SW480 (cell line): Measurements from ENCODE around the gene EEF2K.
A peak's percentile ranks its signal among the peaks of the same experiment; 100 is the strongest.
"Not testable (repeated sequence)": the region's sequence is repeated elsewhere in the genome, so short reads cannot be mapped to it uniquely, and the experiment has no call there.

ENCODE experiments used
- DNase-seq: peaks from one replicate; pipeline ENCODE4 v3.0.0-alpha.2; 2016; ENCODE audit warnings: low spot score

Gene EEF2K

GRCh38 chr16:22206013-22206841 lies at the start of gene EEF2K:
Gene EEF2K (plus strand): TSS chr16:22206278. CDS start chr16:22225730, 19,452 bp downstream.
- DNase-seq: peak; percentile 96

DNA sequence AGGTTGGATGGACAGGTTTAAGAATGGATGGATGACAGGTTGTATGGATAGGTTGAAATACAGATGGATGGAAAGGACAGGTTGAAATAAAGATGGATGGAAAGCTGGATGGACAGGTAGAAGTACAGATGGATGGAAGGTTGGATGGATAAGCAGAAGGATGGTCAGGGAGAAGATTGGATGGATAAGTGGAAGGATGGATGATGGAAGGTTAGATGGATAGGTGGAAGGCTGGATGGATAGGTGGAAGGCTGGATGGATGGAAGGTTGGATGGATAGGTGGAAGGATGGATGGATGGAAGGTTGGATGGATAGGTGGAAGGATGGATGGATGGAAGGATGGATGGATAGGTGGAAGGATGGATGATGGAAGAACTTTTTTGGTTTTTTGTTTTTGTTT lies 44.7 kb upstream of the EEF2K start:
- DNase-seq: no peak

GRCh38 chr16:22161999-22162655 lies 44.0 kb upstream of the EEF2K start, which contains the start of gene SDR42E2:
Gene SDR42E2 (plus strand): TSS chr16:22162506. CDS start chr16:22165583, 3,077 bp downstream.
- peak; percentile 35 for DNase-seq

GRCh38 chr16:22162656-22163009 lies 43.4 kb upstream of the EEF2K start:
- no peak for DNase-seq

DNA sequence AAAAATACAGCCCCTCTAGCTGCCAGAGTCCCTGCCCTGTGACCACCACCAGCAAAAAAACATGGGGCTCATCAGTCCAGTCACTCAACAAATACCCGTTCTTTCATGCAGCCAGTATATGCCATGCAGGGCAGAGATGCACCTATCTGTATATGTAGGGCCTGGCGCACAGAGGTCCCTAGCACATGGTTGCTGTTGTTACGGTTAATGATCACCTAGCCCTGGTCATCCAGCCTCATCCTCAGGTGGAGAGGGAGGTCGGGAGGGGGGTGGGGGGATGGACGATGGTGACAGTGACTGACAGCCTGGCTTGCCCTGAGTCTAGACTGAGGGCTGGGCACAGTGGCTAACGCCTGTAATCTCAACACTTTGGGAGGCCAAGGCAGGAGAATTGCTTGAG lies 42.3 kb upstream of the EEF2K start:
- no peak for DNase-seq

DNA sequence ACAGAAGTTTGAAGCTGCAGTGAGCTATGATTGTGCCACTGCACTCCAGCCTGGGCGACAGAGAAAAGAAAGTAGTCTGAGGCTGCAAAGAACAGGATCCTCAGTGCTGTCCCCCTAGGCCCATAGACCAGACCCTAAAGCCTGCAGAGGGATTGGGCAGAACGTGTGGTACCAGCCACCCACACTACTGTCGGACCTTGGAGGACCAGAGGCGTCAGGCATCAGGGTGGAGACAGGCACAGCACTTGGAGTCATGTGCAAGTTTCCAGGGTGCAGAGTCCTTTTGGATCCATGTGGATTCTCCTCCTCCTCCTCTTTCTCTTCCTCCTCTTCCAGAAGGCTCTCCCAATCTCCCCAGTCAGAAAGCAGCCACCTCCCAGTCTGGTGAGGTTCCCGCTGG lies 41.6 kb upstream of the EEF2K start:
- no peak for DNase-seq

DNA sequence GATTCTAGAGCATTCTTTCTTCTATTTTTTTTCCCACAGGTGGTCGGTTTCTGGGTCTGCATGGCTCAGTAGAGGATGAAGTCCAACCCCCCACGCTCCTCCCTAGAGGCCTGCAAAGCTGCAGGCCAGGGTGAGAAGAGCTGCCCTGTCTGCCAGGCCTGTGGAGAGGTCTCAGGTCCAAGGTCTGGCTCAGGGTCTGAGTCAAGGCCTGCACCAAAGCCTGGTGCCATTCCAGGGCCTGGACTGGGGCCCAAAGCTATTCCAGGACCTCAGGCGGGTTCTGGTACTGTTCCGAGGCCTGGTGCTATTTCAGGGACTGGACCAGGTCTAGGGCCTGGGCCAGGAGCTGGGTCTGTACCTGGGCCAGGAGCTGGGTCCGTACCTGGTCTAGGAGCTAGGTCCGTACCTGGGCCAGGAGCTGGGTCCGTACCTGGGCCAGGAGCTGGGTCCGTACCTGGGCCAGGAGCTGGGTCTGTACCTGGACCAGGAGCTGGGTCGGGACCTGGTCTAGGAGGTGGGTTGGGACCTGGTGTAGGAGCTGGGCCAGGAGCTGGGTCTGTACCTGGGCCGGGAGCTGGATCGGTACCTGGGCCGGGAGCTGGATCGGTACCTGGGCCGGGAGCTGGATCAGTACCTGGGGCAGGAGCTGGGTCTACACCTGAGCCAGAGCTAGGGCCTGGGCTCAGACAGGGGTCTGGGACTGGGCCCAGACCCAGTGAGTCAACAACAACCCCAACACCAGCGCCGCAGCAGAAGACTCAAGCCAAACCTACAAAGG lies 40.4 kb upstream of the EEF2K start:
- DNase-seq: no peak

GRCh38 chr16:22171953-22172352 lies 34.1 kb upstream of the EEF2K start:
- no peak for DNase-seq

DNA sequence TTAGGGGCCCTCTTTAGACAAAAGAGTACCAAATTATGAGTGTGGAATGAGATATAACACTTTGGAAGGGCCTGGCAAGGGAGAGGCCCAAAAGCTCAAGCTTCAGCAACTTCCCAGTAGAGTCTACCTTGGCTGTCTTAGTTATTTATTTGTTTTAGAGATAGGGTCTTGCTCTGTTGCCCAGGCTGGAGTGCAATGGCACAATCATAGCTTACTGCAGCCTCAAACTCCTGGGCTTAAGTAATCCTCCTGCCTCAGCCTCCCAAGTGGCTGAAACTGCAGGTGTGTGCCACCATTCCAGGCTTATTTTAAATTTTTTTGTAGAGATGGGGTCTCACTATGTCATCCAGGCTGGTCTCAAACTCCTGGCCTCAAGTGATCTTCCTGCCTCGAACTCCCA lies 33.4 kb upstream of the EEF2K start:
- not testable (repeated sequence) for DNase-seq

GRCh38 chr16:22174642-22175041 lies 31.4 kb upstream of the EEF2K start:
- DNase-seq: no peak

- no peak for DNase-seq
Measured at GRCh38 chr16:22177968-22178930, 27.8 kb upstream of the EEF2K start.

GRCh38 chr16:22181426-22181825 lies 24.7 kb upstream of the EEF2K start:
- no peak for DNase-seq

GRCh38 chr16:22181843-22182242 lies 24.2 kb upstream of the EEF2K start:
- no peak for DNase-seq

DNA sequence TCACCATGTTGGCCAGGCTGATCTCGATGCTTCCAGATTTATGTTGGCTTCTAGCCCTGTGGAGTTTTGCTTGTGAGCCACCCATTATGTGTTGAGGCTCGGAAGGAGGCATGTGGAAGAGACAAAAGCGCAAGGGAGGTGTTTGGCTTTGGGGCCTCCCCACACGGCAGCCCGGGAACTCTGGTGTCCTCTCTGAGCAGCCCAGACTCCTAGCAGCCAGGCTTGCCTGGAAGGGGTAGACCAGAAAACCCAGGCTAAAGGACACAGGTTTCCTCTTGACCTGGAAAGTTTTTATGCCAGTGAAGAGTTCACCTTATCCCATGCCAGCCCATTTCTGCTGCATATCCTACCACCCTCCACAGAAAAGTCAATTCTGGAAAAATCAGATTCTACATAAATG lies 22.7 kb upstream of the EEF2K start:
- no peak for DNase-seq

DNA sequence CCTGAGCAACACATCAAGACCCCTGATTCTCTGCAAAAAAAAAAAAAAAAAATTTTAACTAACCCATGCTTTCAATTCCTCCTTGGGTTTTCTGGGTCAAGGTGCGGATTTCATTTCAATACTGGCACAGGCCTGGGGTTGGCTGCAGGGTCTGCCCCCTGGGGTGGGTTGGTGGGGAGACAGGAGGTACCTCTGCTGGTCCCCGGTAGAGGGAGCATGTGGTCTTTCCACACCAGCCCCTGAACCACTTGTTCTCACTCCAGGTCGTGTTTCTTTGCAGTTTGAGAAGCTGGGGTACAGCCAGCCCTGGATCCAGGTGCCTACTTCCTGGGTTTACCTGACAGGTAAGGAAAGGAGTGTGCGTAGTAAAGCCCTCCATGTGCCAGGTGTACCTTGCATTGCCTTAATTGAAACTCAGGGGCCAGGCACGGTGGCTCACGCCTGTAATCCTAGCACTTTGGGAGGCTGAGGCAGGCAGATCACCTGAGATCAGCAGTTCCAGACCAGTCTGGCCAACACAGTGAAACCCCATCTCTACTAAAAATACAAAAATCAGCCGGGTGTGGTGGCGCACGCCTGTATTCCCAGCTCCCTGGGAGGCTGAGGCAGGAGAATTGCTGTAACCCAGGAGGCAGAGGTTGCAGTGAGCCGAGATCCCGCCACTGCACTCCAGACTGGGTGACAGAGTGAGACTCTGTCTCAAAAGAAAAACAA lies 22.0 kb upstream of the EEF2K start:
- no peak for DNase-seq

GRCh38 chr16:22184615-22184968 lies 21.5 kb upstream of the EEF2K start:
- no peak for DNase-seq

DNA sequence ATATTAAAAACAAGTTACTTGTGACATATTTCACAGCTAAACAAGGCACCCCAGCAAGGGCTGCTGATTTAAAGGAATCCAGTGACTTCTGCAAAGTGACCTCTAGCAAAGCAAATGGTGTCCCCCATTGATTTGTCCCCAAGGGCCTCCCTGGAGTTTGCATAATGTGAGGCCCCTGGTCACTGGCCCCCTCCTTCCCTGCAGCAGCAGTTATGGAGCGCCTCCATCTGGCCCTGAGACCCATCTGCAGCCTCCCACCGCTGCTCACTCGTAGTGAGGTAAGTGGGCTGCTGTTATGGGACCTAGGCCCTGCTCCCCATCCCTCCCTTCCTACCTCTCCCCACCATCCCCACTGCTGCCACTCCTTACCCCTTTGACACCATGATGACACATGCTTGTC lies 19.6 kb upstream of the EEF2K start:
- DNase-seq: no peak

- DNase-seq: no peak
Measured at GRCh38 chr16:22188267-22188594, 17.8 kb upstream of the EEF2K start.

DNA sequence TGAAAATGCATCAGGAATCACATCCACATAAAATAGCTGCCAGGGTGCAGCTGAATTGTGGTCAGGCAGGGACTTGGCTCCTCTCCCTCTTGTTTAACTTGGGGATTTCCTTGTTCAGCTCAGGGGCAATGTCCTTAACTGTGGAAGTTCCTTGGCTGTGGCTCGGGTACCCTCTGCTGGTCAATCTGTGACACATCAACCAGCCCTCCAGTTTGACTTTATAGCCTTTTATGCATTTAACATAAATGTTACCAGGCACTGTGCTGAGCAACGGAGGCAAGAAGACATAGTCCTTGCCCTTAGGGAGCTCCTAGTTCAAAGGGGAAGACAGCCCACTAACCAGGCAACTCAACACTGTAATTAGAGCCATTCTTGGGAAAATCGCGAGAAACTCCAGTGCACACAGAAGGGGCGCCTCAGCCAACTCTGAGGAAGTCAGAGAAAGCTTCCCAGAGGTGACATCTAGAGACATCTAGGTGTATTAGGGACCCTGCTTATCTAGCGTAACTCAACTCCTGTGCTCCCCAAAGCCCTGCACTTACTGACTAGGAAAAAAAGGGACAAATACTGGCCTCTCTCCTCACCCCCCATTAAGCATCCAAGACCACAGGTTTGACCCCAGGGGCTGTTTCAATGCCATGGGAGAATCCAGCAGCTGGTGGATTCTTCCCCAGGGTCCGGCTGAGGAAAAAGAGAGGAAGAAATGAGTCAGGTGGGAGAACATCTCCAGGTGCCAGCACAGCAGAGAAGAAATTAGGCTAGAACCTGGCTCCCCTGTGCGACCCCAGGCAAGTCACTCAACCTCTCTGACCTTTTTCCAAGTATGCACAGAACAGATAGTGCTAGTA lies 17.3 kb upstream of the EEF2K start:
- DNase-seq: peak; percentile 81

GRCh38 chr16:22189473-22190080 lies 16.5 kb upstream of the EEF2K start:
- DNase-seq: no peak
